Ecto neural progenitor cell (in vitro differentiated cells): Measurements from ENCODE around the gene GPR37.

Source experiments
- DNase-seq: peaks from one replicate; pipeline ENCODE4 v3.0.0-alpha.2; 2018; ENCODE audit warnings: low spot score

GPR37 gene

GRCh38 chr7:124765401-124766352 lies at the start of gene GPR37:
Gene GPR37, minus strand, starts transcription at chr7:124765792. Its CDS starts 816 bp downstream, at chr7:124764976.
- DNase-seq = peak; percentile 89

- DNase-seq = no peak
These were observed 48.6 kb upstream of the GPR37 start for GRCh38 chr7:124813994-124814798.

- DNase-seq = no peak
These were observed 47.2 kb upstream of the GPR37 start for GRCh38 chr7:124812764-124813163.

- DNase-seq = no peak
These were observed 45.7 kb upstream of the GPR37 start for GRCh38 chr7:124811341-124811740.

GRCh38 chr7:124810605-124811004 lies 45.0 kb upstream of the GPR37 start:
- no peak for DNase-seq

- DNase-seq = no peak
These were observed 42.6 kb upstream of the GPR37 start for GRCh38 chr7:124808206-124808605.

GRCh38 chr7:124801330-124801895 lies 35.8 kb upstream of the GPR37 start:
- no peak for DNase-seq

GRCh38 chr7:124800386-124800785 lies 34.8 kb upstream of the GPR37 start:
- DNase-seq = no peak

- no peak for DNase-seq
These were observed 33.9 kb upstream of the GPR37 start for GRCh38 chr7:124799448-124799847.

GRCh38 chr7:124796771-124797170 lies 31.2 kb upstream of the GPR37 start:
- no peak for DNase-seq

GRCh38 chr7:124792696-124793095 lies 27.1 kb upstream of the GPR37 start:
- no peak for DNase-seq

GRCh38 chr7:124792002-124792401 lies 26.4 kb upstream of the GPR37 start:
- no peak for DNase-seq

- no peak for DNase-seq
These were observed 25.8 kb upstream of the GPR37 start for GRCh38 chr7:124791426-124791825.

- DNase-seq = no peak
These were observed 25.1 kb upstream of the GPR37 start for GRCh38 chr7:124790645-124791044.

GRCh38 chr7:124785994-124786393 lies 20.4 kb upstream of the GPR37 start:
- no peak for DNase-seq

GRCh38 chr7:124784879-124785818 lies 19.6 kb upstream of the GPR37 start:
- peak; percentile 58 for DNase-seq

- no peak for DNase-seq
These were observed 17.7 kb upstream of the GPR37 start for GRCh38 chr7:124783271-124783670.

- no peak for DNase-seq
These were observed 16.5 kb upstream of the GPR37 start for GRCh38 chr7:124781907-124782734.

- no peak for DNase-seq
These were observed 15.8 kb upstream of the GPR37 start for GRCh38 chr7:124781418-124781817.

GRCh38 chr7:124780608-124781007 lies 15.0 kb upstream of the GPR37 start:
- no peak for DNase-seq

GRCh38 chr7:124780056-124780455 lies 14.5 kb upstream of the GPR37 start:
- no peak for DNase-seq
